Smooth muscle cell (in vitro differentiated cells): ENCODE results near the gene SPG7. TPM values are rescaled to one million over a fixed set of nuclear protein-coding genes. Genes with fewer than 3 reads are reported as not detected.

Experiments
- DNase-seq: peaks from one replicate; lab custom pipeline; 2025; ENCODE audit not compliant: unreplicated experiment; lab: John Stamatoyannopoulos, UW
- H2AFZ ChIP-seq: fragments of 200-600 bp; sonication (generic); 2 replicates; pipeline ENCODE4 v1.6.0; 2016; ENCODE audit warnings: antibody characterized with exemption, low read depth, mild to moderate bottlenecking
- H3F3A ChIP-seq: fragments of 200-600 bp; sonication (generic); 2 replicates; pipeline ENCODE4 v1.6.0; 2017; ENCODE audit warnings: antibody characterized with exemption, low read depth
- H3K27ac ChIP-seq: fragments of 200-600 bp; sonication (generic); 2 replicates; pipeline ENCODE4 v1.5.1; 2016; ENCODE audit warnings: low read depth, mild to moderate bottlenecking
- H3K27me3 ChIP-seq: fragments of 200-600 bp; sonication (generic); 2 replicates; pipeline ENCODE4 v1.6.1; 2016; ENCODE audit warnings: low read depth, mild to moderate bottlenecking
- H3K36me3 ChIP-seq: fragments of 200-600 bp; sonication (generic); 2 replicates; pipeline ENCODE4 v1.5.1; 2016; ENCODE audit warnings: low read depth
- H3K4me1 ChIP-seq: fragments of 200-600 bp; sonication (generic); 2 replicates; pipeline ENCODE4 v1.5.1; 2016; ENCODE audit warnings: low read depth
- H3K4me2 ChIP-seq: fragments of 200-600 bp; sonication (generic); 2 replicates; pipeline ENCODE4 v1.6.0; 2016; ENCODE audit warnings: mild to moderate bottlenecking
- H3K4me3 ChIP-seq: fragments of 200-600 bp; sonication (generic); 2 replicates; pipeline ENCODE4 v1.5.1; 2016; ENCODE audit warnings: mild to moderate bottlenecking
- H3K79me2 ChIP-seq: fragments of 200-600 bp; sonication (generic); 2 replicates; pipeline ENCODE4 v1.6.0; 2016; ENCODE audit warnings: low read depth, mild to moderate bottlenecking
- H3K9ac ChIP-seq: fragments of 200-600 bp; sonication (generic); 2 replicates; pipeline ENCODE4 v1.6.0; 2016; ENCODE audit warnings: low read depth
- H3K9me3 ChIP-seq: fragments of 200-600 bp; sonication (generic); replicated peaks from 2 replicates; pipeline ENCODE4 v1.5.1; 2016; ENCODE audit warnings: low read depth
- H4K20me1 ChIP-seq: fragments of 200-600 bp; sonication (generic); 2 replicates; pipeline ENCODE4 v1.6.0; 2016; ENCODE audit warnings: low read depth
- CTCF ChIP-seq: fragments of 200-600 bp; sonication (generic); IDR thresholded peaks from 2 replicates; pipeline ENCODE4 v1.5.1; 2017; ENCODE audit warnings: borderline replicate concordance, mild to moderate bottlenecking, antibody characterized with exemption; ENCODE audit not compliant: insufficient read depth, poor library complexity, severe bottlenecking
- WGBS: methylation state at CpG from one replicate; pipeline ENCODE4 v1.1.7; 2016; ENCODE audit warnings: low lambda C conversion rate; 5-methylcytosine and 5-hydroxymethylcytosine counted together
- polyA plus RNA-seq: library from polyadenylated mRNA; unstranded; fragments of >200 nt; fragmentation: Nextera tagmentation; extraction: Ambion mirVana; gene quantifications from 2 replicates; pipeline ENCODE4 v1.2.1, GENCODE V29; 2016
- total RNA-seq: library from RNA; depleted of rRNA; stranded (reverse); fragments of >200 nt; gene quantifications from 2 replicates; pipeline ENCODE4 v1.2.3, GENCODE V29; 2014

The SPG7 gene
- total and polyA plus RNA-seq, 2 experiments from 2014 or later: 49.3 to 61.4 TPM

DNA sequence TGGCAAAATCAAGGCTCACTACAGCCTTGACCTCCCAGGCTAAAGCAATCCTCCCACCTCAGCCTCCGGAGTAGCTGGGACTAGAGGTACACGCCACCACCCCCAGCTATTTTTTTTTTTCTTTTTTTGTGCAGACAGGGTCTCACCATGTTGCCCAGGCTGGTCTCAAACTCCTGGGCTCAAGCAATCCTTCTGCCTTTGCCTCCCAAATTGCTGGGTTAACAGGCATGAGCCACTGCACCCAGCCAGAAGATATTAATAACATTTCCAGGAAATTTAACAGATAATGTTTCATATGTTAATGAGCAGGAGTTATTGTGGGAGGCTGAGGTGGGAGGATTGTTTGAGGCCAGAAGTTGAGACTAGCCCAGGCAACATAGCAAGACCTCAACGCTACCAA is 8.4 kb upstream of the SPG7 start:
- no peaks in the 10 kb centered on the region for H3K36me3 ChIP-seq
- H3K9ac ChIP-seq: no peak overlapping the region
- H3K4me3 ChIP-seq: no peak overlapping the region
- no peaks in the 10 kb centered on the region for H3K9me3 ChIP-seq
- H3K27me3 ChIP-seq: no peaks in the 10 kb centered on the region
- H2AFZ ChIP-seq: no peak overlapping the region
- TF ChIP-seq CTCF: no peak
- H4K20me1 ChIP-seq: peaks cover 13% of the 10 kb centered on the region
- peaks cover 2% of the 10 kb centered on the region for H3F3A ChIP-seq
- H3K4me1 ChIP-seq: no peaks in the 10 kb centered on the region
- 93% methylated on average over 3 of the region's 3 CpGs for WGBS
- no peak for DNase-seq
- no peak overlapping the region for H3K4me2 ChIP-seq
- no peak overlapping the region for H3K27ac ChIP-seq
- no peaks in the 10 kb centered on the region for H3K79me2 ChIP-seq

- no peak for TF ChIP-seq CTCF
- Histone ChIP-seq H4K20me1 (no peaks in the 10 kb centered on the region), H3K4me2 (no peak overlapping the region), H3K9ac (no peak overlapping the region), H2AFZ (no peak overlapping the region), H3K36me3 (no peaks in the 10 kb centered on the region), H3F3A (no peaks in the 10 kb centered on the region), H3K4me1 (peaks cover 4% of the 10 kb centered on the region), H3K4me3 (no peak overlapping the region), H3K9me3 (no peaks in the 10 kb centered on the region), H3K79me2 (no peaks in the 10 kb centered on the region), H3K27ac (no peak overlapping the region), H3K27me3 (no peaks in the 10 kb centered on the region)
- 62% methylated on average over 21 of the region's 21 CpGs for WGBS
- no peak for DNase-seq
These were observed 5.9 kb upstream of the SPG7 start for GRCh38 chr16:89502081-89502843.

GRCh38 chr16:89504091-89504490 is 4.1 kb upstream of the SPG7 start:
- H3K9ac ChIP-seq: no peak overlapping the region
- no peaks in the 10 kb centered on the region for H3K9me3 ChIP-seq
- no peaks in the 10 kb centered on the region for H3K36me3 ChIP-seq
- TF ChIP-seq CTCF: no peak
- WGBS: 97% methylated on average over 7 of the region's 7 CpGs
- H3K79me2 ChIP-seq: peaks cover 8% of the 10 kb centered on the region
- H3K4me1 ChIP-seq: peaks cover 8% of the 10 kb centered on the region
- H4K20me1 ChIP-seq: peaks cover 3% of the 10 kb centered on the region
- DNase-seq: no peak
- H2AFZ ChIP-seq: no peak overlapping the region
- no peak overlapping the region for H3K4me3 ChIP-seq
- no peaks in the 10 kb centered on the region for H3K27me3 ChIP-seq
- H3K4me2 ChIP-seq: no peak overlapping the region
- no peak overlapping the region for H3K27ac ChIP-seq
- peaks cover 3% of the 10 kb centered on the region for H3F3A ChIP-seq
